HG03139 (cell line): ENCODE data around the gene KLC1.

ENCODE experiments used
- ATAC-seq: cut with Tn5 transposase; IDR thresholded peaks from one replicate; pipeline ENCODE4 v1.9.1; 2021; ENCODE audit not compliant: unreplicated experiment

Gene KLC1

GRCh38 chr14:103702497-103703432 lies 73.8 kb downstream of the KLC1 start:
- no peak for ATAC-seq

GRCh38 chr14:103703433-103704385 lies 74.7 kb downstream of the KLC1 start:
- no peak for ATAC-seq

DNA sequence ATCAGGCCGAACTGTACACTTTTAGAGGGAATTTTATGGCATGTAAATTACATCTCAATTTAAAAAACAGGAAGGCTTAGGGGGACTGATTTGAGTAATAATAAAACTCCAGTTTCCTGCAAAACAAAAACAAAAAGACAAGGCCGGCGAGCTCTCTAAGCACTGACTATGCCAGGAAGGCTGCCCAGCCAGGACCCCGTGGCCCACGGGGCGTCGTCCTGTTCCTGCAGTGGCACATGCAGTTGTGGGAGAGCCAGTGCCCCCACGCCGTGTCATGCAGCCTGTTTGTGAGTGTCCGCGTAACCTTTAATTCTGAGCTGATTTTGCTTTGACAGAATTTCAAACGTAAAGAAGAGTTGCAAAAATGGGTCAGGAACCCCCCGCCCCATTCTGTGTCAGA lies 75.7 kb downstream of the KLC1 start:
- no peak for ATAC-seq

GRCh38 chr14:103705118-103705503 lies 76.1 kb downstream of the KLC1 start:
- no peak for ATAC-seq

DNA sequence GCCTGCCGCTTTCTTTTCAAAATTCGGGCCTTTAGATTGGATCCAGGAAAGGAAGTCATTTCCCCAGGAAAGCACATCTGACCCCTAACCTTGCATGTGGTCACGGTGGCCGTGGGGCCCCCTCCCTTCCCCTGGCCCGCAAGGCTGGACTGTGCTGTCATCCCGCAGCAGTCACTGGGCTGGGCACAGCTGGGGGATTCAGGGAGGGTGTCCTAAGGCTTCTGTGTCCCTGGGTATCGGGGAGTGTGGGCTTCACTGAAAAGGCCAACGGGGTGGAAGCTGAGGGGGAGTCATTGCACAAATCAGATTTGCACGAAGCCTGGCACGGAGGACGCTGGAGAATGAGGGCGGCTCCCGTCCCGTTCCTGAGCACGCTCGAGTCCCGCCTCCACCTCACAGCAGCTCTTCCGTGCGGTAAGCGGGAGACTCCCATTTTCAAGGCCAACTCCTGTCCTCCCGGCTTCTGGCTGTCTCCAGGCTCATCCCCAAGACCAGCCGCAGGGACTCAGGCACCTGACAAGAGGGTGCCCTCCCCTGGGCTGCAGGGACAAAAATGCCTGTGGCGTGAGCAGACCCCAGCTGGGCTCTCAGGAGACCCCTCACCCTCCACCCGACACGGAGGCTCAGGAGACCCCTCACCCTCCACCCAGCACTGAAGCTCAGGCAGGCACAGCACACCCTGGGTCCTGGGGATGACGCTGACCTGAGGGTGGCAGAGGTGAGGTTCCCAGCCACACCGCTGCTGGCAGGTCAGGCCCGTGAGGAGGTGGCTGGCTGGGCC lies 76.7 kb downstream of the KLC1 start:
- no peak for ATAC-seq

DNA sequence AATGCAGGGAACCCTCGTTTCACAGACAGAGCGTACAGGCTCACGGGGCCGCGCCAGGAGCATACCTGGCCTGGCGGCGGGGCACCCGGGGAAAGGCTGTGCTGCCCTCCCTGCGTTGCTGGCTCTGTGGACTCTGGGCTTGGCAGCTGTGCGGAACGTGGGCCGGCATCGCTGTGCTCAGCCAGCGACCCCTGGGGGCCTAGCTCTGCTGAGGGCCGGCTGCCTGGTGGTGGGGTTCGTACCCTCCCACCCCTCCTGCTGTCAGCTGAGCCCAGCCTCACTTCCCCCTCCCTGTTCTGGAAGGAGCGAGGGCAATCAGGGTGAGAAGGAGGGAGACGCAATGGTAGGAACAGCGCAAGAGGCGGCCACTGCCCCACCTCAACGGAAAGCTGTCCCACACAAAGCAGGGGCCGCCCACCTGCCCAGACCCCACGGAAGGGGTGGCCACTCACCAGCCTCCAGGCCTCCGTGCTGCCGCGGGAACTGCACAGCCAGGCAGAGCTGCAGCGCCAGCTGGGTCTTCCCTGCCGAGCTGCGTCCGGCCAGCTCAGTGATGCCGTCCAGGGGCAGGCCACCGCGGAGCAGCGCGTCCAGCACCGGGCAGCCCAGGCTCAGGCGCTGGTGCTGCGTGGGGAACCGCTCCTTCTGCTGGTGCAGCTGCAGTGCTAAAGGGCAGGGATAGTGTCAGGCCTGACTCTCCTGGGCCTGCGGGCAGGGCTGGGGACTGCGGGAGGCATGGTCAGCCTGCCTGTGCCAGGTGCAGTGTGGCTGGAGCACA lies 77.7 kb downstream of the KLC1 start:
- ATAC-seq, result no peak

- ATAC-seq, result no peak
These were observed 78.6 kb downstream of the KLC1 start for GRCh38 chr14:103707329-103708263.

GRCh38 chr14:103708750-103709187 lies 79.8 kb downstream of the KLC1 start:
- no peak for ATAC-seq

DNA sequence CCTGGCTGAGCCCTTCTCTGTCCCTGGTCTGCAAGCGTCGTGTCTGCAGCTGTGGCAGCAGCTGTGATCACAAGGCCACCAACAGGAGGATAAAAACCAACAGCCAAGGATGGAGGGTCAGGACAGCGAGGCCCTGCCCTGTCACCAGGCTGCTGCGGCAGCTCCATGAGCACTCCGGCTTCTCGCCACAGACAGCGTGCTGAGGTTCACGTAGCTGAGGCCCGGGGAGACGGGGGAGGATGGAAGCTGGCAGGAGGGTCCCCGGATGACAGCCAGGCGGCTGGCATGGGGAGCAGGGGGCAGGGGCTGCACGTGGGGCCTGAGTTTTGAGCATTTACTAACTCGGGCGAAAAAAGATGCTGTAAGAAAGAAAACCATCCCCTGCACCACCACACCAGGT lies 80.8 kb downstream of the KLC1 start:
- ATAC-seq, result no peak

DNA sequence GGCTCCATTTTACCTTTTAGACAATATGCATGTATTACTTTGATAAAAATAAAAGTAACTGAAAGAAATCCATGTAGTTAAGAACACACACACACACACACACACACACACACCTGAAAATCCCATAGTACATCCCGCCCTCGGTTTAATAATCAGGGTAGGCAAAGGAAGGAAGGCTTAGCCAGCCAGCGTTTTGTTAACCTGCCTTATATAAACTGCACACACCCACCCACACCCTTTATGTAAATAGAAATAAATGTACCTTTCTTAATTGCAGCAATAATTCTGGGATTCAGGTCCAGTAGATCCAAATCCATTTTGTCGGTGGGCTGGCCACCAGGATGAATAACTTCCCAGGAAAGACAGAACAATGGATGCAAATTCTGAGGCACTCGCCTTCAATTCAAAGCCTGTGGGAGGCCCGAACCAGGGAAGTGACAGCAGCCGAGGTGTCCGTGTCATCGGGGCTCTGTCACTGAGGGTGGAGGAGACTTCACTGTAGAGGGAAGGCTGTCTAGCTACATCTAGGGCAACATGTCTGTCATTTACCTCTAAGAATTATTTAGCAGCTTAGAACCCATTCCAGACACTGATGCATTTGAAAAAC lies 81.9 kb downstream of the KLC1 start:
- ATAC-seq, result no peak

DNA sequence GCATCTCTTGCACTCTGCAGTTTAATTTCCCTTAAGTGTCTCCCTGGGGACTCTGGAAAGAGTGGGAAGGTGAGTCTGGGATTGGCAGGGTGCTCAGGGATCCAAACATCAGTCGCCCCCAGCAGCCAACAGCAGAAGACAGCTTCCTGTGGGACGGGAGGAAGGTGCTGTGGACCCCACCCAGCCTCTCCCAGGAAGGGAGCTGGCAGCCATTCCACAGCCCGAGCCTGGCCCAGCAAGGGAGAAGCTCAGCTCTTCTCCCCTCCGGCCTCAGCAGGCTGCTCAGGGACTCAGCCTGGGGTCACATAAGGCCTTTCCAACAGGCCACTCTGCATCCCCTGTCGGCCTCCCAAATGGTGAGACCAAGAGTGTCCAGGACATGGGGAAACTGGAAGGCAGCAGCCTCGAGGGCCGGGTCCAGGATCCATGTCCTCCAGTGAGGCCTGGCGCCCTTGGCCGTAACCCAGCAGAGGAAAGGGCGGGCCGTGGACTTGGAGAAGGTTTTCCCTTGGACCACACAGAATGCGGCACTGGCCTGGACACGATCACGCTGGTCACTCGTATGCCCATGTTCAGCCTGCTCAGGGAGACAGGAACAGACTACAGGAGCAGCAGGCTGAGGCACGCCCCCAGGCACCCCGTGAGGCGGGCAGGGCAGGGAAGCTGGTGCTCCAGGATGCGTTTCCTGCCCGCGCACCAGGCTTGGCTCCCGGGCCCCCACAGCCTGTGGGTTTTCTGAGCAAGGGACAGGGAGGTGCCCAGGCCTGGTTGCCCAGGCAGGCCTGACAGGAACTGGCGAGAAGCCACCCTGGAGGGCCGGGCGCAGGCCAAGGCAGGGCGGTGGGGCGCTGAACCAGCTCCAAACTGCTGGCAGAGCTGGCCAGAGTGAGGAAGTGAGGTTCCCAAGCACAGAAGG lies 82.8 kb downstream of the KLC1 start:
- no peak for ATAC-seq

DNA sequence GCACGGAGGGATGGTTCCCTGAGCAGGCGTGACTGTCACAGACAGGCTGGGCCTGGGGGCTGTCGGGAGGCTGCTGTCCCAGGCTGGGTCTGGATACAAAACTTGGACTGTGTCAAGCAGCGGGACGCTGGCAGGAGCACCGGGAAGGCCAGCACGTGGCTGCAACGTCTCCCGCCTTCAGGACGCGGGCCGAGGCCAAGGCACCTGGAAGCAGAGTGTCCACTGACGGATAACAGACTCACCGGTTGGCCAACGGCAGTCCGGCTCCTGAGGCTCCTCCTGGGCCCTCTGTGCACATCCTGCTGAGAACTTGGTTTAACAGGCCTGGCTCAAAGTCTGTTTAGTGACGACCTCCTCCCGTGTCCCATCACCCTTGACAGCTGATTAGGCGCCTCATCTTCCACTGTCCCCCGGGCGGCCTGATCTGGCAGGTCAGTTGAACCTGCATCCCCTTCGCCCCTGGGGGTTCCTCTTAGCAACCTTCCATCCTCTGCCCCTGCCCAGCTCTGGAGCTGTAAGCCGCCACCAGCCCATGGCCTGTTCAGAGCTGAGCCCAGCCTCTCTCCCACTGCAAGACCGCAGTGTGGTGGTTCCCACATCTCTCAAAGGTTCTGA lies 83.7 kb downstream of the KLC1 start:
- ATAC-seq, result no peak

DNA sequence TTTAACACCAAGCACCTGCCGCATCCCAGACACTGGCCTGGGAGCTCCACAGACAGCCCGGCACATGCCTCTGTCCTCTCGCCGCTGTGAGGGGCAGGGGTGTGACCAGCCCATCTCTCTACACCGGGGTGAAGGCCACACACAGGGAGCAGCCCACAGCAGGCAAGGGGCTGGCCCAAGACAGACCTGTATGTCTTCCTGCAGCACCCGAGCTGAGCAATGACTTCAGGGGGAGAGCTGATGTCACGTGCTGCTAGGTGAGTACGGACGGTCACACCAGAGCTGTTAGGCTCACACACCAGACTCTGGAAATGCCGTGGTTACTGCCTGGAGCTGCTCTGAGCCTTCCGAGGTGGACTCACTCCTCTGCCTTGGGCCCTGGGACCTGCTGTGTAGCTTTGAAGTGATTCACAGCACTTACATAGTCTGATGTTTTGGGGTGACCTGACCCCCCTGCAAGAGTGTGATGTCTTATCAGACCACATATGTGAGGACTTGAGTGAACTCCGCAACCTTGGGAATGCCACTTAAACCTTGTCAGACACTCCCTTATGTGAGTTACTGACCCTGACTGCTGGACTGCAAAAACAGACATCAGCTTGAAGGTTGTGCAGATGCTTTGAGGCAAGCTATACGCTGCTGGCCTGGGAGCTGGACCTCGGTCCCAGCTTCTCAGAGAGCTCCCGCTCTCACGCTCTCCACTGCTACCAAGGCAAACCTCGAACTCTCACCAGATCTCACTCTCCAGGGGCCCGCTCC lies 84.5 kb downstream of the KLC1 start:
- ATAC-seq, result no peak

- ATAC-seq, result no peak
These were observed 85.2 kb downstream of the KLC1 start for GRCh38 chr14:103714063-103714724.

DNA sequence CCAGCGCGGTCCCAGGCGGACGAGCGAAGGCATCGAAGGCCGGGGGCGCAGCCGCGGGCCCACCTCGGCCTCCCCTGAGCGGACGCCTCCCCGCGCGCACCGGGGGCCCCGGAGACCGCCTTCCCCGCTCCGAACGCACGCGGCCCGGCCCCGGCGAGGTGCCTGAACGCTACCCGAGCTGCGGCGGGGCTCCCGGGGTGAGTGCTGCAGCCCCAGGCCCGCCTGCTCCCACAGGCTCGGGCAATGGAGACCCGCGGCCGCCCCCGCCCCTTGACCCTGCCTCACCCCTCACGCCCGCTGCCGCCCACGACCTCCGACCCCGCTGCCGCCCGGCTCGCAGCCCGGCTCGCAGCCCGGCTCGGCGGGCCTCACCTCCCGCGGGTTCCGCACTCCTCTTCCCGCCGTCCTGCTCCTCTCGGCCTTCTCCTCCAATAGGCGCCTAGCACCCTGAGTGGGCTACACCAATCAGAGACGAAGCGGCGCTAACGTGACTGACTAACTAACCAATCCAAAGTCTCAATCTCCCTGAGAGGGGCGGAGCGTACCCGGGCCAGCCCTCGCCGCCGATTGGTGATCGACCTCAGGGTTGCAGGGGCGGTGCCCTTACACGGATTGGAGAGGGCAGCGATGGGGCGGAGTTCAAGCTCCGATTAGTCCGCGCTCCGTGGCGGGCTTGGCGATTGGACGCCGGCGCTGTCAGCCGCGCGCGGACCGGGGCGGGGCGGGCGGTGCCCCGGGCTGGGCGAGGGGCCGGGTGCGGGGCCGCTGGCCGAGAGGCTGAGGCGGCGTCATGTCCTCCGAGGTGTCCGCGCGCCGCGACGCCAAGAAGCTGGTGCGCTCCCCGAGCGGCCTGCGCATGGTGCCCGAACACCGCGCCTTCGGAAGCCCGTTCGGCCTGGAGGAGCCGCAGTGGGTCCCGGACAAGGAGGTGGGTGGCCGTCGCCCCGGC lies 86.3 kb downstream of the KLC1 start, which contains the start of the genes XRCC3 and ZFYVE21:
TSS of gene XRCC3 (minus strand) at position 400 of the 949 bp plus-strand sequence. CDS start 4,364 bp downstream, outside the sequence.
TSS of gene ZFYVE21 (plus strand) at position 759 of the 949 bp plus-strand sequence. CDS start at position 791, 32 bp downstream.
- ATAC-seq, result peak; percentile 93
